Measurements from ENCODE around the gene ERVH48-1. TPM values are rescaled to one million over a fixed set of nuclear protein-coding genes. Genes with fewer than 3 reads are reported as not detected.
A peak's percentile ranks its signal among the peaks of the same experiment; 100 is the strongest.

The ERVH48-1 gene
- total RNA-seq, 1 experiment from 2014 or later, result 14.7 TPM

- peak; percentile 84 for TF ChIP-seq NFYB (CRISPR knock-in tag; conservative IDR thresholded peaks at IDR 0.05; ENCODE audit: low read depth)
- TF ChIP-seq ZSCAN18 (CRISPR knock-in tag; IDR thresholded peaks at IDR 0.05), result 0 out of 2 replicates have a peak, but pooled peaks have one; percentile 29
- TF ChIP-seq JUN (CRISPR knock-in tag; IDR thresholded peaks at IDR 0.05), result no peak
- TF ChIP-seq ESRRA (CRISPR knock-in tag; IDR thresholded peaks at IDR 0.05; ENCODE audit: borderline replicate concordance), result no peak
- no peak for TF ChIP-seq ZNF532 (CRISPR knock-in tag; IDR thresholded peaks at IDR 0.05; ENCODE audit: borderline replicate concordance)
- no peak for TF ChIP-seq E2F1 (CRISPR knock-in tag; IDR thresholded peaks at IDR 0.05)
- no peak for TF ChIP-seq ZNF219 (CRISPR knock-in tag; IDR thresholded peaks at IDR 0.05; ENCODE audit: borderline replicate concordance)
- TF ChIP-seq FOXJ3 (CRISPR knock-in tag; IDR thresholded peaks at IDR 0.05; ENCODE audit: borderline replicate concordance), result no peak
- TF ChIP-seq ZNF121 (CRISPR knock-in tag; IDR thresholded peaks at IDR 0.05), result no peak
- TF ChIP-seq ZNF425 (CRISPR knock-in tag; conservative IDR thresholded peaks at IDR 0.05), result no peak
- TF ChIP-seq NR1H2 (CRISPR knock-in tag; IDR thresholded peaks at IDR 0.05), result no peak
- TF ChIP-seq ATF2 (CRISPR knock-in tag; IDR thresholded peaks at IDR 0.05; ENCODE audit: borderline replicate concordance, low read depth), result no peak
- TF ChIP-seq ETV6 (CRISPR knock-in tag; IDR thresholded peaks at IDR 0.05), result peak; percentile 57; the same call in 1 of the 2 replicates
- no peak for TF ChIP-seq CDX4 (CRISPR knock-in tag; IDR thresholded peaks at IDR 0.05; ENCODE audit: borderline replicate concordance)
- no peak; the same call in 1 of the 2 replicates for TF ChIP-seq HMGA2 (CRISPR knock-in tag; IDR thresholded peaks at IDR 0.05)
- no peak for TF ChIP-seq MYBL2 (CRISPR knock-in tag; IDR thresholded peaks at IDR 0.05)
- no peak for TF ChIP-seq ZNF671 (CRISPR knock-in tag; IDR thresholded peaks at IDR 0.05)
- TF ChIP-seq FOXP1 (CRISPR knock-in tag; IDR thresholded peaks at IDR 0.05; ENCODE audit: borderline replicate concordance), result no peak
- peak; percentile 70 for TF ChIP-seq CREM (CRISPR knock-in tag; IDR thresholded peaks at IDR 0.05)
- no peak for TF ChIP-seq ZNF281 (CRISPR knock-in tag; IDR thresholded peaks at IDR 0.05)
- no peak; the same call in 1 of the 2 replicates for TF ChIP-seq FOXK1 (CRISPR knock-in tag; IDR thresholded peaks at IDR 0.05)
Observed at GRCh38 chr21:42973991-42974831, 48.8 kb upstream of the ERVH48-1 start, which contains the start of gene PKNOX1 (continued).

Measured in WTC11 (cell line).